T1000 (cell line): ENCODE data around the gene CACNA2D4.

Source experiments
- DNase-seq: peaks from one replicate; lab custom pipeline; 2025; ENCODE audit warnings: mixed read lengths; lab: John Stamatoyannopoulos, UW

The CACNA2D4 gene

DNA sequence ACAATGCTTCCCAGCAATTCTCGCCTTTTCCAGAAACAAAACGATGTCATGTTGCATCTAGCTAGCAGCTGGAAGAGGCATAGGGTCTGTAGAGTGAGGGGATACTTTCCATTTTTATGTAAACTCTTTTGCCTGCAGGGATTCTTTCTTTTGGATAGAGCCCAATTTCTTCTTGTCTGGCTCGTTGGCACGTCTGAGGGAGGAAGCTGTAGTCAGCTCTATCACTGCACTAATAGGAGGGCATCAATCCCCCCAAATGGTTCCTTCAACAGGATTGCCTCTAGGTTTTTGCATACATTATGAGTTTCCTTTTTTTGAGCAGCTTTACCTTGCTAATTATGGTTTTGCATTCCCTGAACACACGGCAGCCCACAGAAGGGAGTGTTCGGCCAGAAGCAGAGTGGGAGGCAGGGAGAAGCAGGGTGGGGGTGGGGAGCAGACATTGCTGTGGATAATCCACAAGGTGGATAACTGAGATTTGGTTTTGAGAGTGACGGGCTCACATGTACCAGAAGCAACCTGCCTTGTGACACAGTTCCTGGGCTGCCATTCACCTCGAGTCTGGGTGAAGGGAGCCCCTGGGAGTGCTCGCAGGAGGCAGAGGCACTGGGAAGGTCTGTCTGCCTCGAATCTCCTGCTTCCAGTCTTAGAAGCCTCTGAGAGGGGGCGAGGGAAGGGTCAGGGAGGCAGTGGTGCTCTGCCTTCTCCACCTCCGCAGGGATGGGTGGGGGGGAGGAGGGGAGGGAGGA is 73.6 kb downstream of the CACNA2D4 start:
- DNase-seq, result no peak

DNA sequence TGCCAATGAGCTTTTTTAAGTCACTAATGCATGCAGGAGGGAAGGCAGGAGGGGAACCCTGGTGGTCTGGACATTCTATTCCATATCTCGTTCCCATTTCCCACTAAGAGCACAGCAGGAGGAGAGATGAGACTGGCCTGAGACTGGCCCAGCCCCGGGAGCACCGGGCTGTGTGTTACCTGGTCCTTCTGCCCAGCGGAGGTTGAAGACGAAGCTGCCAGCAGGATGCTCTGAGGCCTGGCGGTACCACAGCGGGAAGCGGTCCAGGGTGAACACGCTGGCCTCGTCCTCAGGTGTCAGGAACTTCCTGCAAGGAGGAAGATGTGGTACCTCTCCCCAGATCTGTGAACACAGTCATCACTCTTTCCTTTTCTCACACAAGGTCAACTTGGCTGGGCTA is 74.2 kb downstream of the CACNA2D4 start:
- DNase-seq, result no peak

DNA sequence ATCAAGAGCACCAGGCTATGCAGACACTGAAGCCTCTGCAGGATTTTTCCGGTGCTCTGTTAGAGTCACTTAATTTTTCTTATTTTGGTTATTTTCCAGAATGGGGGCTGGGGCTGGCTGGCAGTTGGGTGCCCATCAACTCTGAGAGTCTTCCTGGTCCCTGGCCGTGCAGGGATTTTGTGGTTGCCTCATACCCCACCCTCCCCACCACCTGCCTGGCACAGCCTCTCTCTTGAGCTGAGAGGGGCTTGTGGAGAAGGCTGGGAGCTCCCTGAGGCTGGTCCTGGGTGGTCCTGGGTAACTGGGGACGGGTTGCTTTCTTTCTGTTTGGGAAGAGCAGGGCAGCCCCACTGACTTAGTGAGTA is 74.8 kb downstream of the CACNA2D4 start:
- DNase-seq, result no peak

DNA sequence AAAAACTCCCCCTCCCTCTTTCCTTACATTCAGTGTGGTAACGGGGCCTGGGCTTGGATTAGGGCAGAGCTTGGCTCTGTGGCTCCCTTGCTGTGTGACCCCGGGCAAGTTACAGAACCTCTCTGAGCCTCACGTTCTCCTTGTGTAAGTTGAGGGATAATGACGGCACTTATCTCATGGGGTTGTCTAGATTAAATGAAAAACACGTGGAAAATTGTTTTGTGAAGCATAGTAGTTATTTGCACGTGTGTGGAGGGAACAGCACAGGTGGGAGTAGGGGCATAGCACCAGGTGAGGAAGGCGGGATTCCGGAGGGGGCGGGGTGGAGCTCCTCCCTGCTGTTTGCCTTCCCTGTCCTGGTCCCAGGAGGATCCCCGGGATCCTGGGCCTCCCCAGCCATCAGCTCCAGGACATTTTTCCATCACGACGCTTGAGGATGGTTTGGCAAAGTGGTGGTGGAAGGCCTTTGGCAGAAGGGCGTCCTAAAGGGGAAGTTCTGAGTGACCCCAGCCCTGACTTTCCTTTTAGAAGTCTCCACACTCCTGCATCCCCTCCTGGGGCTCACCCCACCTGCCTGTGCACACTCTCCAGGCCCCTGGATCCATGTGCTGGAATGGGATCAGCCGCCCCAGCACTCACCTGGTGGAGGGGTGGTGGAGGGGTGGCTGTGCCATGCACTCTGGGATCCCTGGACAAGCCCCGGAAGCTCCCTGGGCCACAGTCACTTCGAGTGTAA is 75.4 kb downstream of the CACNA2D4 start:
- no peak for DNase-seq

DNA sequence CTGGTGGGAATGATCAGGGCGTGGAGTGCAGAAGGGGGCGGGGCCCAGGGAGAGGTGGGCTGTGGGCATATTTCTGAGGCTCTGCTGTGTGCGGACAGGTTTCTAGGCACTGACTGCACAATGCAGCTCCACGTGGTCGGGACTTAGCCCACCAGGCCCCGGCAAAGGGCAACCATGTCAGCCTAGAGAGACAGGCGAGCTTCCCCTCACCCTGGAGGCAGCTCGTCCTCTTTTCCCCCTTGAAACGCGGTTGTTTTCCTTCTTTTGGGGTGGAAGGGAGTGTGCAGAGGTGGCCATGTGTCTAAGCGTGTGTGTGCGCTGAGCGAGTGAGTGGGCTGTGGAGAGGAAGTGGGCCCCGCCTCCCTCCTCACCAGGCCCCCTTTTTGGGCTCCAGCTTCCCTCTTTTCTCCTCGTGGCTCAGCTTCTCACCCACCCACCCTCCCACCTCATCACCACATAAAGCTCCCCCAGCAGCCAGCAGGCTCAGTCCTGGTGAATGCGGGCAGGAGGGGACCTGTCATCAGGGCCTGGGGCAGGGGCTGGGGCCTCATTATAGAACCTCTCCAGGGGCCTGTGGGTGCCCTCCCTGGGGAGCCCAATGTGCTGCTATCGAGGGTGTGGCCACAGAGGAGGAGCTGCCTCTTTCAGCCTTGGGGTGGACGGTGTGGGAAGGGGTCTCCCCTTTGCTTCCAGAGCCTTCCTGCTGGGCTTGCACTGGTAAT is 76.1 kb downstream of the CACNA2D4 start:
- DNase-seq, result no peak

DNA sequence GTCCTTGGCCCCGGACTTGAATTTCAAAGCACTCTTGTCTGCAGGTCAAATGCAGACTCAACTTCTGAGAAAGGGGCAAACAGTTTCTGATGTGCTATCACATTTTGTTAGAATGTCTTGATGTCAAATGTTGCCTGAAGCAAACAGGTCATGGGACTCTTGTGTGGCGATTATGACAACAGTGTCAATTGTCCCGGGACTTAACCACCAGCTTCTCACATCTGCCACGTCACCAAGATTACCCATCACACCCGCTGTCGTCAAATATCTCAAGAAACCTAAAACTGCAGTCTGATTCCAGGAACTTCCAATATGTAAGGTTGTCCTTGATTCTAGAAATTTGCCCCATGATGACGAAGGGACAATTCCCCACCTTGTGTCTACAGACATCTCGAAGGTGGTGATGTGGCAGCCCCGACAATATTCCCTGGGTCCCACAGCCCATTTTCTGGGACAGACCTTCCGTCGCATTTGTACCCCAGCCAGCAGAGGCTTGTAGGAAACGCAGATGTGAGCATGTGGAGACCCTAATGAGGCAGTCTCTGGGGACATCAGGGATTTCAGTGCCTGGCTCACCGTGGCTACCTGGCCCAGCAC is 76.8 kb downstream of the CACNA2D4 start:
- DNase-seq, result no peak

DNA sequence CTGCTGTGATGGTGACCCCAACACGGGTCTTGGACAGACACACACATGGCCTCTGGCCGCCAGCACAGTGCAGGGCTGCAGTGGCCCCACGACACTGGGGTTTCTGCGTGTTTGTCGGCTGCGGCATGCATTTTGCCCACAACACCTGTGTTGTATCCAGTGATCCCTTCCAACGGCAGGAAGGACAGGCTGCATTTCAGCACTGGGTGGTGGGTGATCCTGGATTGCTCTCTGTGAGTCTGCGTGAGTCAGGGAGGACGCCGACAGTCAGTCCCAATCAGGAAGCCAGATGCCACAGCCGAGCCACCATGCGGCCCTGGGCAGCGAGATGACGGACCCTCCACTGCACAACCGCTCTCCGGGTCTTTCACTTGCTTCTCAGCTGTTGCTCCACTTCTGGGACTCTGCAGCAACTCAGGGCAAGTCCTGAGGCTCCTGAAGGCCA is 77.4 kb downstream of the CACNA2D4 start:
- no peak for DNase-seq

DNA sequence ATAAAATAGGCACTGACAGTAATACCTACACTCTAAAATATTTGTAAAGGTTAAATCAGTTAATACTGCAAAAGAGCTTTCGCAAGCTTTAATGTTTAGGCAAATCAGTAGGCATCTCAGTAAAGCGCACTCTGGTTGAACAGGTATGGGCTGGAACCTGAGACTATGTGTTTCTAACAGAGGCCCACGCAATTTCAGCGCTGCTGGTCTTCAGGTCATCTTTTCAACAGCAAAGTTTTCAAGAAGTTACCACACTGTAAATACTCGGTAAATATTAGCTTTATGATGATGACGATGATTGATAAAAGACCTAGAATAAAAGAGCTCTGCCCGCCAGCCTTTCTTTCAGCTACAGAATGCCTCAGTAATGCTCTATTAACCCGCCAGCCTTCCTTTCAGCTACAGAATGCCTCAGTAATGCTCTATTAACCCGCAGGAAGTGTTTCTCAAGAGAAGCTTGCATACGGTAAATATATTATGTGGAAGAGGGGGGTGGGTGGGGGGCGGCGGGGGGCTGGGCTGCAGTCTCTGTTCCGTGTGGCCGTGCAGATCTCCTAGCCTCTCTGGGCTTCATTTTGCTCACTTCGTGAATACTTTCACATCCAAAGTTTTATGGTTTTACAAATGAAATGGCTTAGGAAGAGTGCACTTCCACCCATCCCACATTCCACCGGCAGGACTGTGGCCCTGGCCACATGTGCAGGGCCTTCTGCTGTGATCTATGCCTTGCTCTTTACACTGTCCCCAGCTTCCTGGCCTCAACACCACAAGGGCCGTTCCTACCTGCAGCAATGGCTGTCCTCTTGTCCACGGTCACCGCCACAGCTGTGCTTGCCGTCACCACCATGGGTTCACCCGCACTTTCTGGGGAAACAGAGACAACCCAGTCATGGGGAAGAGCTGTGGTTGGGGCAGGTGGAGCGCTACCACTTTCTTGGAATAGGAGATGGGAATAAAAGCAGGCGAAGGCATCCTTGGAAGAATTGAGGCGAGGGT is 78.2 kb downstream of the CACNA2D4 start:
- no peak for DNase-seq

DNA sequence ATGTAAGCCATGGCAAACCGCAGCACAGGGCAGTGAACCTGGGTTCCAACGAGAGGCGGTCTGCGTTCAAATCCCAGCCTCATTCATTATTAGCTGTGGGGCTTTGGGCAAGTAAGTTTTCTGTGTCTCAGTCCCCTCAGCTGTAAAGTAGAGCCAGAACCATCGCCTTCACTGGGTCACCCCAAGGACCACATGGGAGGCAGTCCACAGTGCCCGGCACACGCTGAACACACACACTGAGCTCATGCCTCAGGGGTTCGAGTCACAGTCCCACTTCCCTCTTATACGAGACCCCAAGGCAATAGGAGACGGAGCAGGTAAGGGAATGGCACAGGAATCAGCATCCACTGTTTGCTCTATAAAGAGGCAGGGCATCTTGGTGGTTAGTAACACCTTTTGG is 79.0 kb downstream of the CACNA2D4 start:
- DNase-seq, result no peak

DNA sequence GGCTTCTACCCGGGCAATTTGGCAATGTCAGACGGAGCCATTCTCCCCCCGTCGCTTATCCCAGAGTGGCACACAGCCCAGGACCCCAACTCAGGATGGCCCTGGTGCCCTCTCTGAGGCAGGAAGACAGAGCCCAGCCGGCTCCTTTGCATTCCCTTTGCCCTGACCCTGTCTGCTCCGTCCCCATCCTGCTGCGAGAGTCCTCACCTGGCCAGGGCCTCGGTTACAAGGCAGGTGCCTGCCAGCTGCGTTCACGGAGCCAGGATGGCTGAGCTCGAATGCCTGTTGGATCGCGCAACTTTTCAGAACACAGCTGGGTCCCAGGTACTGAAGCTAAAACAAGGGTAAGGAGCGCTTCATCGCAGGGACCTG is 79.5 kb downstream of the CACNA2D4 start:
- no peak for DNase-seq

DNA sequence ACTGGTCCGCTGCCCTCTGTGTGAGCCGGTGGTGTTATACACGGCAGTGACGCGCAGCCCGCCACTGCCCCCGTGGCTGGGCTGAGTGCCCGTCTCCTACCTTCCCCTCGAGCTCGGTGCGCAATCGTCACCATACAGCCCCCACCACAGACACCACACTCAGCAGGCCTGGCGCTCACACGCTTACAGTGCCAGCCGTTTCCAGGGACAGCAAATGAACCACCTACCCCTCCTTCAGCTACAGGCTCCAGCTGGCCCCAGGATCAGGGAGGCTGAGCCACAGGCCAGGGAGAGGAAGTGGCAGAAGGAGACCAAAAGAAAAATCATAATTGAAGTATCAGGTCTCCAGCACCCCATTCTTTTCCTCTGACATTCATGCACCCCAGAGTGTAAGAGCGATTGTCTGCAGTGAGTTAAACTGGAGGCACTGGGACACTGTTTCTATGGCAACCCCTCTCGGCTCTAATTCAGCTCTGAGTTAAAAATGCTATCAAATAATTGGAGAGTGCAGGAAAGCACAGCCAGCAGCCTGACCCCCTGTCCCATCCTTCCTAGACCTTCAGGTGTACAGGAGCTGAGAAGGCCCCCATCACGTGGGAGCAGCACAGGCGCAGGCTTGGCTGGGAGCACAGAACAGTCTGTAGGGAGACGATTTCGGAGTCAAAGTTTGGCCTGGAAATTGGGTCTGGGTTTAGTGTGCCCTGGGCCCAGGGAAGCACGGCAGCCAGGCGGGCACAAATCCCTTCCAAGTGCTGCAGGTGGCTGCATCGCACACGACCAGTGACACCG is 80.1 kb downstream of the CACNA2D4 start:
- DNase-seq, result no peak

DNA sequence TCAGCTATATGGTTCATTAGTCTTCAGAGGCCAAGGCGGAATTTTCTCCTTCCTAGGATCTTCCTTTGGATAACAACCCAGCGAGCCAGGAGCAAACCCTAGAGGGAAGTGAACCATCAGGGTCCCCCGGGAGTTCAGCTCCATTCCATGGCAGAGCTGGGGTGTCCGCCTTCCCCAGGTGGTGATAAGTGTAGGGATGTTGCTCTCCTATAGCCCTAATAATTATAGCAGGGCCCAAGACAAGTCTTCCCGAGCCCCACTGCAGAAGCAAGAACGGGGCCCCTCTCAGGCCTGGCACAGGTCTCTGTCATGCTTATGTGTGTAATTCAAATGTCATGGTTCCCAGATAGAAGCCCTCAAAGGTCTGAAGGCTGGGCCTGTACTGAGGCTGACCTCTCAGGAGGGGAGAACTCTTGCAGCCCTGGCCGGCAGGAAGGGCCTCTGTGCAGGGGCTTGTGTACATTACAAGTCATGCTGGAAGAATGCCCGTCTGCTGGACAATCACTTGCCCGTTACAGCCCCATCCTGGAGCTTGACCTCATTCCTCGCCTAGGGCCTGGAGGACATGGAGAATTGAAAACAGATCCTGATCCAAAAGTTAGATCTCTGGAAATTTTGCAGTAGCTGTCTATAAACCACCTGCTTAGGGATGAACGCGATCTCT is 80.8 kb downstream of the CACNA2D4 start:
- peak; percentile 16 for DNase-seq

DNA sequence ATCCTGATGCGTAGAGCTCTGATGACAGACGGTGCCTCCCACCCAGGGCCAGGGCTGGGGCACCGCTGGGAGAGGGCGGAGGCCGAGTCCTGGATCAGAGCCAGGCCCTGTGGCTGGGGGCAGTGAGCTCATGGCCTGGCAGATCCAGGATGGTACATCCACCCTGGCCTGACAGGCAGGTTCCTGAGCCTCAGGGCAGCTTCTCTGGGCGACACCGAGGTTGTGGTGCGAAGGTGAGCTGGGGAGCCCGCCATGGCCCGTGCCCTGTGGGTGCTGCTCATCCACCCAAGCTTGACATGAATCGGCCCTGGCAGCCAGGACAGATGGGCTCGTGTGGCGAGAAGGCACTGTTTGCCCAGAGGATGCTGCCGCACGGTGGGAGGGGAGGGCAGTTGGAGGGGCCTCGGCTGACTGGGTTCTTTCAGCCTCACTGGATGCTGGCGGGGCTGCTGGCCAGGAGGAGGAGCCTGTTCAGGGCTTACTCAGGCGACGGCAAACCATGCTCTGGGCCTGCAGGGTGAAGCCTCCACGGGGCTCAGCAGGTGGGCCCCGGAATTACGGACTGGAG is 81.5 kb downstream of the CACNA2D4 start:
- no peak for DNase-seq

DNA sequence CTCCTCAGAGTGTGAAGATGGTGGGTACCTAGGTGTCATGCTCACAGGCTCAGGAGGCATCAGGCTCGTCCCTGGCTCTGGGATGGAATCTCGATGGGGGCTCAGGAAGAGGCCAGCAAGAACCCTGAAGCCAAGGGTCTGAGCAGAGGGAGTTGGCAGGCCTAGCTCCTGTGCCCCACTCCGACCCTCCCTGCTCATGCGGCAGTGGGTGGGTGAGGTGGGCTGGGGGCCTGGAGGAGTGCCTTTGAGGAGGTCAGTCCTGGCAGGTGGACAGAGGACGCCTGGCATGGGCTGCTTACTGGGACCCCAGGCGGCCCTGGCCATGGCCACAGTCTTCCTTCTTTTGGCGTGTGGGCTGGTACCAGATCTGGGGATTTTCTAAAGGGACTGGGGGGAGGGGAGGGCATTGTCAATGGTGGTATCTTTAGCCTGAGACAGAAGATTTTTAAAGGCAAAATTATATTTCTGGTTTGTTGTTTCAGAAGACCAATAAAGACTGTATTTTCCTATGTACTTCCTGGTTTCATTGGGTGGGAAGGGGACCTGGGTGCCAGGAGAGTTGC is 82.1 kb downstream of the CACNA2D4 start:
- no peak for DNase-seq

DNA sequence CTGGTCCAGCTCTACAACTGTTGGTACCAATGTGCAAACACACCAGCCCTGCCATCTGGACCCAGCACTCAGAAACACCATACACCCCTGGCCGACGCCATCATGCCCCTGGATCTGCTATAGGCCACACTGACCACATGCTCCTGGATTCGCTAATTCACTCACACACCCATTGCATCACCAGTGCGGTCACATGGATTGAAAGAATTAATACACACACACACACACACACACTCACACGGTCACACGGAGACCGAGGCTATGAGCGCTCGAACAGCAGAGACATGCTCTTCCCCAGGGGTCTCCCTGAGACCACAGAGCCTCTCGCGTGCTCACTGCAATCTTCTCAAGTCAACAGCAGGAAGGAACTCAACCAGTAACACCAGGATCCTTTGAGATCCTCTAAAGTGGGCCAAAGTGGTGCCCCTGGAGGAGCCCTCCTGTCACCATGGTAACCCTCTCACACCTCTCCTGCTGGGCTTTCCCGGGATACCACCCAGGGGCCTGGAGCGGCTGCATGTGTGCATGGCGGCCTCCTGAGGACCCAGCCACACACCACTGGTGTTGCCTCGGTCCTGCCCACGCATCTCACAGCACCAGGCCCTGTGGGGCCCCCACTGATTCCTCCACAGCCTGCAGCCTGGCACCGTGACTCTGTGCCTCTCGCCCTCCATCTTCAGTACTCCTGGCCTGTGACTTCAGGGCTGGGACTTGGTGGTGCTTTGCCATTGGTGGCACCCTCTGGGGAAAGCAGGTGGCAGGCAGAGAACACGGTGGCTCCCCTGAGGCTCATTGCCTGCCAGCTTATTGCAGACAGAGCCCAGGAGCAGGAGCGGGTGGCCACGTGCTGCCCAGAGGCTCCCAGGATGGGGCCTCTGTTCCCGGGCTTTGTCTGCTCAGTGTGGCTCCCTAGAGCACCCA is 83.0 kb downstream of the CACNA2D4 start:
- no peak for DNase-seq

DNA sequence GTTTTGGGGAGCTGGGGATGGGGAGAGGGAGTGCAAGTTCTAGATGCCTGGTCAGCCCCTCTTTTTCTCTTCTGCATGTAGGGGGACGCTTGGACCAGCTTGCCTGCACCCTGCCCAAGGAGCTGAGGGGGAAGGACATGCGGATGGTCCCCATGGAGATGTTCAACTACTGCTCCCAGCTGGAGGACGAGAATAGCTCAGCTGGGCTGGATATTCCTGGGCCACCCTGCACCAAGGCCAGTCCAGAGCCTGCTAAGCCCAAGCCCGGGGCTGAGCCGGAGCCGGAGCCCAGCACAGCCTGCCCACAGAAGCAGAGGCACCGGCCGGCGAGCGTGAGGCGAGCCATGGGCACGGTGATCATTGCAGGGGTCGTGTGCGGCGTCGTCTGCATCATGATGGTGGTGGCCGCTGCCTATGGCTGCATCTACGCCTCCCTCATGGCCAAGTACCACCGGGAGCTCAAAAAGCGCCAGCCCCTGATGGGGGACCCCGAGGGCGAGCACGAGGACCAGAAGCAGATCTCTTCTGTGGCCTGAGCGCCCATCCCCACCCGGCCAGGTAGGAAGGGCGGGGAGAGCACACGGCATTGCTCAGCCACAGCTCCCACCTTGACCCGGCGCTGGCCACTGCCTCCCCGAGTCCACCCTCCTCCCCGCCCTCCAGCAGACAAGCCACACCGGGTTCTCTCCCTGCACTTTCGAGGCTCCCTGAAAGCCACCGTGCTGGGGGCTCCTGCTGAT is 84.1 kb downstream of the CACNA2D4 start:
- DNase-seq, result no peak

DNA sequence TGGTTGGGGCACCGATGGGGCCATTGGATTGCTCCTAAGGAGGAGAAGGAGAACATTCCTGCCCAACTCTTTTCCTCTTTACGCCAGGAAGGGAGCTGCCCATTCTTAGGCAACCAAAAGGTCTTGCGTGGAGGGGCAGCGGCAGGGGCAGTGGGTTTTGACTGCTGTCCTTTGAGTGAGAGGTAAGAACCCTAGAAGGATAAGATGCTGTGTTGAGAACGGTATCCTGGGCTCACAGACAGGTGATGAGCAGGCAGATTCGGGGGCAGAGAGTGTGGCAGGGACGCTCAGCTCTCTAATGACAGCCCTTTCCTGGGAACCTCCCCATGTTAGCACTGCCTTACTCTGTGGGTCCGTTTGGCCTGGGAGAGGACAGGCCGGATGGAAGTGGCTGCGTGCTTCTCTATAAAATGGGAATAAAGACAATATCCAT is 84.8 kb downstream of the CACNA2D4 start:
- DNase-seq, result no peak
